Central memory CD8-positive, alpha-beta T cell (primary cell): ENCODE results near the gene CSNK2B.
"Not testable (repeated sequence)": the region's sequence is repeated elsewhere in the genome, so short reads cannot be mapped to it uniquely, and the experiment has no call there.

Experiments used
- ATAC-seq: fragments of 150-1000 bp; cut with Tn5 transposase; replicated peaks from 2 replicates; pipeline ENCODE4 v1.10.0; 2022; ENCODE audit warnings: mild to moderate bottlenecking, moderate FRiP score, moderate number of reproducible peaks; ENCODE audit not compliant: poor library complexity, severe bottlenecking; ENCODE audit errors: extremely low read depth
- DNase-seq, 2 donors: peaks; one replicate each; pipeline ENCODE4 v3.0.0; 2021; ENCODE audit warnings: low spot score in 2 of 2
- H3K27ac Mint-ChIP-seq: one replicate; pipeline ENCODE4 v1.8.0; 2022; ENCODE audit warnings: low read depth, mild to moderate bottlenecking, moderate library complexity, mixed read lengths
- H3K27me3 Mint-ChIP-seq: one replicate; pipeline ENCODE4 v1.8.0; 2022; ENCODE audit warnings: mixed read lengths
- H3K36me3 Mint-ChIP-seq: one replicate; pipeline ENCODE4 v1.8.0; 2022; ENCODE audit warnings: mild to moderate bottlenecking, moderate library complexity, mixed read lengths; ENCODE audit not compliant: insufficient read depth
- H3K4me1 Mint-ChIP-seq: one replicate; pipeline ENCODE4 v1.8.0; 2022; ENCODE audit warnings: mixed read lengths
- H3K4me3 Mint-ChIP-seq: one replicate; pipeline ENCODE4 v1.8.0; 2022; ENCODE audit warnings: mild to moderate bottlenecking, moderate library complexity, mixed read lengths
- H3K9me3 Mint-ChIP-seq: one replicate; pipeline ENCODE4 v1.8.0; 2022; ENCODE audit warnings: mixed read lengths

CSNK2B gene

GRCh38 chr6:31707701-31708100, 41.8 kb downstream of the CSNK2B start:
- no peaks in the 10 kb centered on the region for H3K27me3 Mint-ChIP-seq
- H3K9me3 Mint-ChIP-seq: no peaks in the 10 kb centered on the region
- no peak for ATAC-seq
- H3K36me3 Mint-ChIP-seq: peaks cover 6% of the 10 kb centered on the region
- H3K4me1 Mint-ChIP-seq: peaks cover 23% of the 10 kb centered on the region
- no peak overlapping the region for H3K27ac Mint-ChIP-seq
- H3K4me3 Mint-ChIP-seq: no peak overlapping the region
- no peak for DNase-seq

DNA sequence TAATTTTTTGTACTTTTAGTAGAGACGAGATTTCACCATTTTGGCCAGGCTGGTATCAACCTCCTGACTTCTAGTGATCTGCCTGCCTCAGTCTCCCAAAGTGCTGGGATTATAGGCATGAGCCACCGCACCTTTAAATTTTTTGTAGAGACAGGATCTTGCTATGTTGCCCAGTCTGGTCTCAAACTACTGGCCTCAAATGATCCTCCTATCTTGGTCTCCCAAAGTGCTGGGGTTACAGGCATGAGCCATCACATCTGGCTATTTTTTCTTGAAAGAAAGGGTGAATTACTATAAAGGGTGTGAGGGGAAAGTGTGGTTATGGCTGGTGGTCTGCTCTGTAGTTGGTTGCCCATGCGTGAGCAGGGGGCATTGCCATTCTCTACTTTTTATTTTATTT, 42.3 kb downstream of the CSNK2B start:
- DNase-seq (no peak), ATAC-seq (no peak)
- Mint-ChIP-seq H3K4me3 (no peak overlapping the region), H3K4me1 (peaks cover 21% of the 10 kb centered on the region), H3K27ac (no peak overlapping the region), H3K36me3 (peaks cover 2% of the 10 kb centered on the region), H3K9me3 (no peaks in the 10 kb centered on the region), H3K27me3 (no peaks in the 10 kb centered on the region)

GRCh38 chr6:31709157-31709556, 43.3 kb downstream of the CSNK2B start:
- not testable (repeated sequence) for DNase-seq, H3K27ac Mint-ChIP-seq, ATAC-seq, H3K36me3 Mint-ChIP-seq, H3K27me3 Mint-ChIP-seq, H3K9me3 Mint-ChIP-seq, H3K4me3 Mint-ChIP-seq
- H3K4me1 Mint-ChIP-seq: peaks cover 17% of the 10 kb centered on the region

GRCh38 chr6:31710523-31711219, 44.8 kb downstream of the CSNK2B start:
- ATAC-seq (no peak), DNase-seq (no peak)
- H3K27ac Mint-ChIP-seq: peak overlapping the region; percentile 47
- H3K9me3 Mint-ChIP-seq: no peaks in the 10 kb centered on the region
- H3K4me3 Mint-ChIP-seq: no peak overlapping the region
- peaks cover 17% of the 10 kb centered on the region for H3K4me1 Mint-ChIP-seq
- no peaks in the 10 kb centered on the region for H3K36me3 Mint-ChIP-seq
- no peaks in the 10 kb centered on the region for H3K27me3 Mint-ChIP-seq

- no peaks in the 10 kb centered on the region for H3K36me3 Mint-ChIP-seq
- ATAC-seq: no peak
- DNase-seq: no peak
- H3K27ac Mint-ChIP-seq: peak overlapping the region; percentile 47
- no peaks in the 10 kb centered on the region for H3K27me3 Mint-ChIP-seq
- H3K4me3 Mint-ChIP-seq: no peak overlapping the region
- no peaks in the 10 kb centered on the region for H3K9me3 Mint-ChIP-seq
- H3K4me1 Mint-ChIP-seq: peaks cover 17% of the 10 kb centered on the region
These were observed 45.4 kb downstream of the CSNK2B start for GRCh38 chr6:31711233-31711632.

DNA sequence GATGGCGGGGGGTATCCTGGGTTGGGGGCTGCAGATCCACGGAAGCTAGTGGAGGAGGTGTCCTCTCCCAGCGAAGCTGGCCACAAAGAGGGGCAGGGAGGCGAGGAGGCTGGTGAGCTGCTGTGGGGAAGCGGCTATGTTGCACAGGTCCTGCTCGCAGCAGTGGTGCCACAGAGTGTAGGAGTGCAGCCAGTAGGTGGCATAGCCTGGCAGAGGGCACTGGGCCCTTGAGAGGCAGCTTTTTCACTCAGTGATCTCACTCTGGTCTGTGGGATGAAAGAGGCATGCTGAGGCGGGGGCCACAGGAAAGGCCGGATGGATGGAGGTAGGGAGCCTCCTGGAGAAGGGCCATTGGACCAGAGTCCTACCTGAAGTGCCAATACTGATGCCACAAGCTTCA, 46.4 kb downstream of the CSNK2B start:
- H3K27me3 Mint-ChIP-seq: no peaks in the 10 kb centered on the region
- no peaks in the 10 kb centered on the region for H3K9me3 Mint-ChIP-seq
- no peak for DNase-seq
- H3K27ac Mint-ChIP-seq: peak overlapping the region; percentile 65
- H3K36me3 Mint-ChIP-seq: no peaks in the 10 kb centered on the region
- no peak for ATAC-seq
- peaks cover 17% of the 10 kb centered on the region for H3K4me1 Mint-ChIP-seq
- no peak overlapping the region for H3K4me3 Mint-ChIP-seq

GRCh38 chr6:31713465-31713864, 47.6 kb downstream of the CSNK2B start:
- no peak for ATAC-seq
- no peak overlapping the region for H3K27ac Mint-ChIP-seq
- no peak overlapping the region for H3K4me3 Mint-ChIP-seq
- H3K4me1 Mint-ChIP-seq: peaks cover 17% of the 10 kb centered on the region
- no peaks in the 10 kb centered on the region for H3K36me3 Mint-ChIP-seq
- no peaks in the 10 kb centered on the region for H3K27me3 Mint-ChIP-seq
- no peak for DNase-seq
- H3K9me3 Mint-ChIP-seq: no peaks in the 10 kb centered on the region

DNA sequence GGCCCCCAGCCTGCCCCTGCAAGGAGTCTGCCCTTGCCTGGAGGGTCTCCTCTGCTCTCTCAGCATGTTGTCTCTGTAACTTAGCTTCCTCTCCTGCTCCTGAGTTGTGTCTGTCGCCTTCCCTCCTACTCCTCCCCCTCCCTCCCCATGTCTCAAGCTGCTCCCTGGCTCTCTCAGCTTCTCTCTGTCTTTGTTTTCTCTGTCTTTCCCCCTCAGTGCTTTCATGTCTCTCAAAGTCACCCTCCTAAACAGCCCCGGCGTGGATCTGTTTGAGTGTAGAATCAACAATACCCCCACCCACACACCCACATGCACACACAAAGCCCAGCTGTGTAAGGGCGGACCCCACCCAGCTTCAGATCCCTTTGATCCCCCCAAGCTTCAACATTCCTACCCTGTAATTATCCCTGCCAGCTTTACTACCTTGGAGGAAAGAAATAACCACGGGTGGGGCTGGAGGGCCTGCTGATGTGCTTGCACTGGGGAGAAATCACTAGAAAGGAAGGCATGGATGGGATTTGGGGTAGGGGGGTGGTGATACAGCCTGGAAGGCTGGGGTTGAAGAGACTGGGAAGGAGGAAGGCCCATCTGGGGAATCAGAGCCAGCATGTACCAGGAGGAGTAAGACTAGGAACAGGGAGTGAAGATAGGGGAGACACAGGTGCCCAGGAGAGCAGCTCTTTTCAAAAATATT, 48.3 kb downstream of the CSNK2B start:
- Mint-ChIP-seq H3K4me3 (no peak overlapping the region), H3K36me3 (no peaks in the 10 kb centered on the region), H3K4me1 (peaks cover 17% of the 10 kb centered on the region), H3K27me3 (no peaks in the 10 kb centered on the region), H3K9me3 (no peaks in the 10 kb centered on the region), H3K27ac (no peak overlapping the region)
- ATAC-seq (no peak), DNase-seq (no peak)

DNA sequence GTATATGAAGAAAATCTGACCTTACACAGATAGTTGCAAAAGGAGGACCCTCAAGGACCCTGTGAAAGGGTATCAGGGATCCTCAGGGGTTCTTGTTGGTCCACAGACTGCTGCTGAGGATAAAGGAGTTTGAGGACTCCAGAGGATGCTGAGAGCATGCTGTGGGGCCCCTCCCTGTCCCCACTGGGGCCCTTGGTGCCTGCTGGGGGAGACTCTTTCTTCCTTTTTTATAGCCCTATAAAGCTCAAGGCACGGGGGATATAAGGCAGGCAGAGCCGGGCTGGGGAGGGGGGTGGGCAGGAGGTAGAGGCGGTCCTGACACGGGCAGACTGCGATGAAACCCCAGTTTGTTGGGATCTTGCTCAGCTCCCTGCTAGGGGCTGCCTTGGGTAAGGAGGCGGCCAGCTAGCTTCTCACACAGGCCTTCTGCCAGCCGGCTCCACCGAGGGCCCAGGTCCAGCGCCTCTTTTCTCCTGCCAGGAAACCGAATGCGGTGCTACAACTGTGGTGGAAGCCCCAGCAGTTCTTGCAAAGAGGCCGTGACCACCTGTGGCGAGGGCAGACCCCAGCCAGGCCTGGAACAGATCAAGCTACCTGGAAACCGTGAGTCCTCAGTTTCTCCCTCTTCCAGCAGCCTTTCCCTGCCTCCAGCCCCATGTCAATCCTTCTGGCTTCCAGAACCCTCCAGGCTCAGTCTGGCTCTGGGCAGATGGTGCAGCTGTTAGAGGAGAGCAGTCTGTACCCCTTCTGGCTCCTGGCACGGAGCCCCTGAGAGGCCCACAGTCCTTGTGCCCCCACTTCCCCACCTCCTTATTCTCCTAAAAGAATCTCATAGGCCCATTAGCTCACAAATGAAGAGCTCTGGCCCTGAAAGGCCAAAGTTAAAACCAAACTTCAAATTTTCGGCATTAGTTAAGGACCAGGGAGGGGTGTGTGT, 49.4 kb downstream of the CSNK2B start, which contains the start of gene LY6G6D:
Gene LY6G6D (plus strand): TSS at position 327 of the 937 bp plus-strand sequence. CDS start 8 bp downstream, at position 335.
- Mint-ChIP-seq H3K4me3 (no peak within 1 kb of the TSS), H3K9me3 (no peaks in the 10 kb centered on the region), H3K27ac (no peak within 1 kb of the TSS), H3K27me3 (no peaks in the 10 kb centered on the region), H3K4me1 (peaks cover 17% of the 10 kb centered on the region), H3K36me3 (no peaks in the 10 kb centered on the region)
- no peak for ATAC-seq
- DNase-seq: no peak

DNA sequence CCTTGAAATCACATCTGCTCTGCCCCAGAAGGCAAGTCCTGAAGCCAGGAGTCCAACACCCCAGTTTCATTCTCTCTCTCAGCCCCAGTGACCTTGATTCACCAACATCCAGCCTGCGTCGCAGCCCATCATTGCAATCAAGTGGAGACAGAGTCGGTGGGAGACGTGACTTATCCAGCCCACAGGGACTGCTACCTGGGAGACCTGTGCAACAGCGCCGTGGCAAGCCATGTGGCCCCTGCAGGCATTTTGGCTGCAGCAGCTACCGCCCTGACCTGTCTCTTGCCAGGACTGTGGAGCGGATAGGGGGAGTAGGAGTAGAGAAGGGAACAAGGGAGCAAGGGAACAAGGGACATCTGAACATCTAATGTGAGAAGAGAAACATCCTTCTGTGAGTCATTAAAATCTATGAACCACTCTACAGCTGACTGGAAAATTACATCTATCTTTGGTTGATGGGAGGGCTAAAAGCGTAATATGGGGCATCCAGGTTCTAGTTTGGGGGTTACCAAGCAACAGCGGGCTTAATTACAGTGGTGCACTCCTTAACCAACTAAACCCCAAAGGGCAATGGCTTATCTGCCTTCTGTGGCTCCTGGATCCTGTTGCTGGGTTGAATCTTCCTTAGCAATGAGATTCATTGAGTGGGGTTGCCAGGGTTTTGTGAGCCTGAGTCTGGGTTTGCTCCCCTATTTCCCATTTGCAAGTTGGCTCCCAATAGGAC, 51.8 kb downstream of the CSNK2B start:
- no peak overlapping the region for H3K4me3 Mint-ChIP-seq
- no peak for DNase-seq
- no peaks in the 10 kb centered on the region for H3K36me3 Mint-ChIP-seq
- ATAC-seq: no peak
- no peaks in the 10 kb centered on the region for H3K9me3 Mint-ChIP-seq
- no peak overlapping the region for H3K27ac Mint-ChIP-seq
- H3K4me1 Mint-ChIP-seq: no peaks in the 10 kb centered on the region
- no peaks in the 10 kb centered on the region for H3K27me3 Mint-ChIP-seq

DNA sequence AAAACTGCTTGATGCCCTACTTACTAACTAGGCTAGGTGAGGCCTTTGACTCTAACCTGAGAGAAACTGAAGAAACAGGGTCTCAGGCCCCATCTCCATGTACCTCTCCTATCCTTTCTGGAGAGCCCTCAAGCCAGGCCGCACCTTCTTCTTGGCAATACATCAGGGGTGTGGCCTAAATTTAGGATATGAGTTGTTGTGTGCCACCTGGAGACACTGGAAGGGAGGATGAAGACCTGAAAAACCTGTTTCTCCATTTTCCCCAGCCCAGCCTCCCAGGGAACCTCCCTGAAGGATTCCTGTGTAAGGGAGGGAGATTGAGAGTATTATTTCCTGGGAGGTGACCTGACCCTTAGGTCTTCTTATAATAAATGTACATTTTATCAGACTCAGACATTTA, 52.4 kb downstream of the CSNK2B start:
- no peaks in the 10 kb centered on the region for H3K4me1 Mint-ChIP-seq
- no peak overlapping the region for H3K4me3 Mint-ChIP-seq
- no peaks in the 10 kb centered on the region for H3K36me3 Mint-ChIP-seq
- H3K9me3 Mint-ChIP-seq: no peaks in the 10 kb centered on the region
- H3K27me3 Mint-ChIP-seq: no peaks in the 10 kb centered on the region
- no peak overlapping the region for H3K27ac Mint-ChIP-seq
- ATAC-seq: no peak
- no peak for DNase-seq

GRCh38 chr6:31719001-31719400, 53.1 kb downstream of the CSNK2B start:
- Mint-ChIP-seq H3K27ac (no peak overlapping the region), H3K4me3 (no peak overlapping the region), H3K4me1 (no peaks in the 10 kb centered on the region), H3K27me3 (no peaks in the 10 kb centered on the region), H3K36me3 (no peaks in the 10 kb centered on the region), H3K9me3 (no peaks in the 10 kb centered on the region)
- DNase-seq (no peak), ATAC-seq (no peak)
